GM21367 (cell line): ENCODE measurements around the gene EIF4E.
A peak's percentile ranks its signal among the peaks of the same experiment; 100 is the strongest.
"Not testable (repeated sequence)": the region's sequence is repeated elsewhere in the genome, so short reads cannot be mapped to it uniquely, and the experiment has no call there.

Source experiments
- ATAC-seq: cut with Tn5 transposase; IDR thresholded peaks from one replicate; pipeline ENCODE4 v1.9.1; 2021; ENCODE audit not compliant: unreplicated experiment

The EIF4E gene

GRCh38 chr4:98928505-98929340, at the start of gene EIF4E:
EIF4E (minus strand) TSS chr4:98929133; CDS start chr4:98929112, 21 bp downstream.
- ATAC-seq = peak; percentile 60

- no peak for ATAC-seq
Measured at GRCh38 chr4:98977557-98977956, 48.6 kb upstream of the EIF4E start.

- ATAC-seq = no peak
Measured at GRCh38 chr4:98976716-98977115, 47.8 kb upstream of the EIF4E start.

- ATAC-seq = no peak
Measured at GRCh38 chr4:98969878-98970785, 41.2 kb upstream of the EIF4E start.

GRCh38 chr4:98967786-98968329, 38.9 kb upstream of the EIF4E start:
- no peak for ATAC-seq

GRCh38 chr4:98966926-98967325, 38.0 kb upstream of the EIF4E start:
- ATAC-seq = no peak

GRCh38 chr4:98963538-98964433, 34.9 kb upstream of the EIF4E start:
- ATAC-seq = no peak

- ATAC-seq = no peak
Measured at GRCh38 chr4:98961770-98962169, 32.8 kb upstream of the EIF4E start.

- ATAC-seq = no peak
Measured at GRCh38 chr4:98959411-98959810, 30.5 kb upstream of the EIF4E start.

GRCh38 chr4:98958065-98958464, 29.1 kb upstream of the EIF4E start:
- no peak for ATAC-seq

GRCh38 chr4:98955229-98955628, 26.3 kb upstream of the EIF4E start:
- ATAC-seq = no peak

- no peak for ATAC-seq
Measured at GRCh38 chr4:98951710-98952109, 22.8 kb upstream of the EIF4E start.

- no peak for ATAC-seq
Measured at GRCh38 chr4:98950925-98951324, 22.0 kb upstream of the EIF4E start.

GRCh38 chr4:98946359-98946758, 17.4 kb upstream of the EIF4E start:
- ATAC-seq = no peak

- ATAC-seq = no peak
Measured at GRCh38 chr4:98945297-98945850, 16.4 kb upstream of the EIF4E start.

GRCh38 chr4:98939892-98940298, 11.0 kb upstream of the EIF4E start:
- ATAC-seq = peak; percentile 57

- ATAC-seq = peak; percentile 35
Measured at GRCh38 chr4:98939438-98939837, 10.5 kb upstream of the EIF4E start.

- ATAC-seq = no peak
Measured at GRCh38 chr4:98937986-98938720, 9.2 kb upstream of the EIF4E start.

GRCh38 chr4:98935633-98936032, 6.7 kb upstream of the EIF4E start:
- ATAC-seq = no peak

- not testable (repeated sequence) for ATAC-seq
Measured at GRCh38 chr4:98934851-98935250, 5.9 kb upstream of the EIF4E start.
